Measurements from ENCODE around the gene BAMBI.
"Not testable (repeated sequence)": the region's sequence is repeated elsewhere in the genome, so short reads cannot be mapped to it uniquely, and the experiment has no call there.

BAMBI gene, protein sequence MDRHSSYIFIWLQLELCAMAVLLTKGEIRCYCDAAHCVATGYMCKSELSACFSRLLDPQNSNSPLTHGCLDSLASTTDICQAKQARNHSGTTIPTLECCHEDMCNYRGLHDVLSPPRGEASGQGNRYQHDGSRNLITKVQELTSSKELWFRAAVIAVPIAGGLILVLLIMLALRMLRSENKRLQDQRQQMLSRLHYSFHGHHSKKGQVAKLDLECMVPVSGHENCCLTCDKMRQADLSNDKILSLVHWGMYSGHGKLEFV

DNA sequence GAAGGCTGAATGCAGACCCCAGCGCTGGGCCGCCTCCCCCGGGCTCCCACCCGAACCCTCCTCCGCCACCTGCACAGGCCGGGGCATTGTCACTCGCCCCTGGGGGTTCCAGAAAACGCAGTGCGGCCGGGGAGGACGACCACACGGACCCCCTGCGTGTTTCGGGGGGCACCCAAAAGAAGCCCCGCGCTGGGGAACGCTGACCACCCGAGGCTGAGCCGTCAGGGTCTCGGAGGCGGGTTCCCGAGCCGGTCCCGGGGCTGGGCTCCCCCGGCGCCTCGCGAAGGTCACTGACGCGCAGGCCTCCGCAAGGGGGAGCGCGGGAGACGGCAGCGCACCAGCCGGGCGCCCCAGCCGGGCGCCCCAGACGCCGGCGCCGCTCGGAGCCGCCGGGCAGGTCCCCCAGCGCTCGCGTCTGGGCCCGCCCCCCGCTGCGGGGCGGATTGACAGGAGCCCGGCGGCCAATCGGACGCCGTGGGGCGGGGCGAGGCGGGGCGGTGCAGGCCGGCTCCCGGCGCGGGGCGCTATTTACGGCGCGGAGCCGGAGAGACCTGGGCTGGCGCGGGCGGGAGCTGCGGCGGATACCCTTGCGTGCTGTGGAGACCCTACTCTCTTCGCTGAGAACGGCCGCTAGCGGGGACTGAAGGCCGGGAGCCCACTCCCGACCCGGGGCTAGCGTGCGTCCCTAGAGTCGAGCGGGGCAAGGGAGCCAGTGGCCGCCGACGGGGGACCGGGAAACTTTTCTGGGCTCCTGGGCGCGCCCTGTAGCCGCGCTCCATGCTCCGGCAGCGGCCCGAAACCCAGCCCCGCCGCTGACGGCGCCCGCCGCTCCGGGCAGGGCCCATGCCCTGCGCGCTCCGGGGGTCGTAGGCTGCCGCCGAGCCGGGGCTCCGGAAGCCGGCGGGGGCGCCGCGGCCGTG, at the start of gene BAMBI:
Gene BAMBI, plus strand, starts transcription at position 554 of the 920 bp plus-strand sequence. CDS start 377 bp downstream, outside the sequence.
- DNase-seq (ENCODE audit: low spot score): peak; percentile 93

DNA sequence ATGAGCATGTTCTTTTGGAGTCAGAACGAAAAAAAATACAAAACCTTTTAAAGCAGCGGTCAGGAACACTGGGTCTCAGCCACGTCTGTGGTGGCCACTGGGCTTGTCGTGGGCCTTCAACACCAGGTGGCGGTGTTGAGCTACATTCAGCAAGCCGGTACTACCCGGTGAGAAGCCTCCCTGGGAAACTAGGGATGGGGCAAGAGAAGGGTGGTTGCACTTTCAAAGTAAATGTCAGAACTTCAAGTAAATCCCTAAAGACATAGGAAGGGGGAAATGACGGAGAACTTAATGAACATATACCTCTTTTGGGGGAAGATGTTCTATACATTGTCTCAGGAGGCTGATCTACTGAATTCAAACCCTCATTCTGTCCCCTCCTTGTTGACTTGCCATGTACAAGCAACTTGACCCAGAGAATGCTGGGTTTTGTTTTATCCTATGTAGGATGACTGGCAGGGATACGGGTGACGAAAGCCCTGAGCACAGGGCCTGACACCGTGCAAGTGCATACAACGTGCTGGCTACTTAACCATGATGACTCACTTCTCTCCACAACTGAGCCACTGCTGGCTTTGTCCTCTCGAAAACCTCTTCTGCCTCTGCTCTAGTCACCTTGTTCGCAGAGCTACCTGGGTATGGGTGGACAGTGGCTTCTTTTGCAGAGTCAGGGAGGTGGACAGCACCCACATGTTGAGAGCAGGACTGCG, 49.0 kb upstream of the BAMBI start:
- DNase-seq (ENCODE audit: low spot score): peak; percentile 88

DNA sequence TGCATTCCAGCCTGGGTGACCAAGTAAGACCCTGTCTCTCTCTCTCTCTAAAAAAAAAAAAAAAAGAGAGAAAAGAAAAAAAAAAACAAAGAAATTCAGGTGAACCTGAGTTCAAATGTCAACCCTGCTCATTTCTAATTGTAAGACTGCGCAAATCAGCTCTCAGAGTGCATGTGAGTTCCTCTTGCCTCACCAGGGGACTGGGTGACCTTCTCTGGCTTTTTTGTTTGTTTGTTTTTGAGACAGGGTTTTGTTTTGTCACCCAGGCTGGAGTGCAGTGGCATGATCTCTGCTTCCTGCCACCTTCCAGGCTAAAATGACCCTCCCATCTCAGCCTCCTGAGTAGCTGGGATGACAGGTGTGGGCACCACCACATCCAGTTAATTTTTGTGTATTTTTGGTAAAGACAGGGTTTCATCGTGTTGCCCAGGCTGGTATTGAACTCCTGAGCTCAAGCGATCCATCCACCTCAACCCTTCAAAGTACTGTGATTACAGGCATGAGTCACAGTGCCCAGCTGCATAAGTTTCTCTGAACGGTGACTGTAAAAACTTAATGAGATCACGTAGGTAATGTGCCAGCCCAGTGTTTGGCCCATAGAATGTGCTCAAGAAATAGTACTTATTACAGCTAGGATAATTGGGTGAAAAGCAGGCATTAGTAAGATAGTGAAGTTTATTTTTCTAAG, 45.3 kb upstream of the BAMBI start:
- DNase-seq (ENCODE audit: low spot score): no peak

DNA sequence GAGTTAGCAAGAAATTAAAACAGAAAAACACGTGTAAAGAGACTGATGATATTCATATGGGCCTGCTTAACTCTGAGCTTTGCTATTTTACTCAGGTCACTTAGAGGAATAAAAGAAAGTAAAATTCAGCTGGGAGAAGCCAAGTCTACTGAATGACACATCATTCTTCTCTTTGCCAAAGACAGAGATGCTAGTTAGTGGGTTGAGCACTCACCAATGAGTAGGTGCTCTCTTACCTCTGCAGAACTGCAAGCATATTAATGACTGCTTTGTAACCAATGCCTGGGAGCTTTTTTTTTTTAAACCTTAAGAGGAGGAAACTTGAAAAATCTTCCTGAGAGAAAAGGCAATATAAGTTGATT, 44.8 kb upstream of the BAMBI start:
- no peak for DNase-seq (ENCODE audit: low spot score)

DNA sequence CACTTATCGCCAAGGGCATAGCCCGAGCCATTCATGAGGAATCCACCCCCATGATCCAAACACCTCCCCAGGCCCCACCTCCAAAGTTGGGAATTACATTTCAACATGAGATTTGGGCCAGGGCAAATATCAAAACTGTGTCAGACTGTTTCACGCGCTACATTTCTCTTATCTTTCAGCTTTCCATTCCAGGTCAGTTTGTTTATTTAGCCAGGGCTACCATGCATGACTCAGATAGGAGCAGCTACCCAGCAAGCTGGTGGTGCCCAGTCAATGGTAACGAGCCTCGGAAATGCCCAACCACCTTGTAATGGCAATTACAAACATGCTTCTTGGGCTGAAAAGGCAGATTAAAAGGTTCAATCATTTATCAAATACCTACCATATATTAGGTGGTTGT, 43.6 kb upstream of the BAMBI start:
- no peak for DNase-seq (ENCODE audit: low spot score)

DNA sequence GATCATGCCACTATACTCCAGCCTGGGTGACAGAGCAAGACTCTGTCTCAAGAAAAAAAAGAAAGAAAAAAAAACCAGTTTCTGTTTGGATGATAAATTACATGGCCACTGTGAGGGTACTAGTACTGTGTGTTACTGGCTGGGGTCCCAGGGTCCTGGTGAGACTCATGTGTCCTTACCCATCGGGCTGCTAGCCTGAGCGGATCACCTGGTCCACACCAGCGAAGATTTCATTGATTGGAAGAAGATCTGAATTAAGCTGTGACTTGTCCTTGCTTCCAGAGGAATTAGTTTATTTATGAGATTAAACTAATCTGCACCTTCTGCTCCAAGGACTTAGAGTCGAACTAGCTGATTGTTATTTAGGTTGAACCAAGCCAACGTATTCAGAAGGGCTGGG, 40.0 kb upstream of the BAMBI start:
- no peak for DNase-seq (ENCODE audit: low spot score)

DNA sequence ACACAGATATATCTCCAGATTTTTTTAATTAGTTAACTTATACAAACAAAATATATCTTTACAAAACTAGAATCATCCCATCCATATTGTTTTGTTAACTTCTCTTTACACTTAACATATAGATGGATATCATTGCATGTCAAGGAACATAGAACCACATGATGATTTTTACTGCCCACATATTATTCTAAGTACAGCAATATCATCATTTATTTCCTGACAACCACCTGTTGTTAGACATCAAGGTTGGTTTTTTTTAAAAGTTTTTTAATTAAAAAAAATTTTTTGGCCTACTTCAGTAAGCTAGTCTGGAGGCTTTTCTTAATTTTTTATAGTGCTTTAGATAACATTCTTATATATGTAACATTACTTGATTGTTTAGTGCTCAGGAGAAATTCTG, 38.9 kb upstream of the BAMBI start:
- no peak for DNase-seq (ENCODE audit: low spot score)

DNA sequence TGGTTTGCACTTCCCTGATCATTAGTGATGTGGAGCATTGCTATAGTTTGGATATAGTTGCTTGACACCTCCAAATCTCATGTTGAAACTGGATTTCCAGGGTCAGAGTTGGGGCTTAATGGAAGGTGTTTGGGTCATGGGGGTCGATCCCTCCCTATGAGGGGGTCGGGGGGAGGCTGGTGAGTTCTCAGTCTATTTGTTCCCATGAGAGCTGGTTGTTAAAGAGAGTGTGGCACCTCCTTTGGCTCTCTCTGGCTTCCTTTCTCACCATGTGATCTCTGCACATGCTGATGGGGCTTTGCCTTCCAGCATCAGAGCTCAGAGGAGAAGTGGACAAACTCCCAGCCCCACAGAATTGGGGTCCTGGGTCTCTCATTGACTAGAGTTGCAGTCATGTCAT, 36.8 kb upstream of the BAMBI start:
- no peak for DNase-seq (ENCODE audit: low spot score)

DNA sequence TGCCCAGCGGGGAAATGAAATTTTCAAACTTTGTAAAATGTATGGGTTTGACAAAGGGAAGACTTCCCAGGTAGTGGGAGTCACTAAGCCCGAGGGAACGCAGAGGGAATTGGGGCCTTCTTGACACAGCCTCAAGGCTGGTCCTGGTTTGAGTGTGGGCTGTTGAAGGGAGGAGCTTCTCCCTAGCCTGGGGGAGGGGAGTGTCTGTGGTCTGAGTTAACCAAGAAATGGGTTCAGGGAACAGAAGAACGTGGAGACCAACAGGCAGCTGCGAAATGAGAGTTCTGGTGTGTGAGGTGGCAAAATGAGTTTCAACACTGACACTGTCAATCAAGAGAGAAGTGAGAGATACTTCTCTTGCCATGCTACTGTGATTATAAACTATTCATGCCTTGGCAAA, 32.7 kb upstream of the BAMBI start:
- DNase-seq (ENCODE audit: low spot score): no peak

DNA sequence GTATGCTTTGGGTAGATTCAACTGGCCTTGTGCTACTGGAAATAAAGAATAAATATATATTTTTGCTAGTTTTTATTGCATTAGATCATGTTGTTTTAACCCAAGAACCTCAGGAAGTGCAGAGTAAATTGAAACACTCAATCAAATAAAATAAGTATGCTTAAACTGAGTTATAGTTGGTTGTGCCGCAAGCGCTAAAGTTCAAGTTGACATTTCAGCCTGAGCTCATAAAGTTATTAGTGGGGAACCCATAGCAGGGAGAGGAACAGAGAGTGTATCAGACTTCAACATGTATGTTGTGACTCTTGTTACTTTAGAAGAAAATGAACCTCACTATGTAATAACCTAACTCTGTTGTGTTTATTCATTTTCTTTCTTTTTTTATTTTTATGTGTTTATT, 25.2 kb upstream of the BAMBI start:
- no peak for DNase-seq (ENCODE audit: low spot score)

DNA sequence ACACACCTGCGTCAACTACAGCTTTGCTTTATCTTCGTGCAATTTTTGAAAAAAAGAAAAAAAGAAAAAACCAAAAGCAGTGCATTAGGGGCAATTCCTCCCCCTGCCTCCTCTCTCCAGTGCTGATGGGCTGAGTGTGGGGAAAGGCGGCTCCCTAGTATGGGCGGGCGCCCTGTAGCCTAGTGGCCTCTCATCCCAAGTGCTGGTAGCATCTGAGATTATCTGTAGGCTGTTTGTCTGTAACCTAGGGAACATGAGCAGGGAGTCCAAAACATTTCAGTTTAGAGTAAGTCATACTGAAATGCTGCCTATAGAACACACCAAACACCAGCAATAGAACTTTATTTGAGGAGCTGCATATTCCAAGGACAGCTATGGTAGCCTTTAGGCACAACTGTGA, 24.6 kb upstream of the BAMBI start:
- no peak for DNase-seq (ENCODE audit: low spot score)

DNA sequence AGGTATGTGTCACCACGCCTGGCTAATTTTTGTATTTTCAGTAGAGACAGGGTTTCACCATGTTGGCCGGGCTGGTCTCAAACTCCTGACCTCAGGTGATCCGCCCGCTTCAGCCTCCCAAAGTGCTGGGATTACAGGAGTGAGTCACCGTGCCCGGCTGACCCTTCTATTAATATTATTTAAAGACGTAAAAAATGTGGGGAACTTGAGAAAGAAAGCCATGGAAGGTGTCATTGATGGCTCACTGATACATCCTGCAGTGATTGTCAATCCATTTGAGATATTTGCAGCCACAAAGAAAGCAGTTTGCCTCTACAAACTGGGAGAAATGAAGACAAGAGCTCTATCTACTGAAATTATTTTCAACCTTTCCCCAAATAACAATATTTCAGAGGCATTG, 18.5 kb upstream of the BAMBI start:
- not testable (repeated sequence) for DNase-seq (ENCODE audit: low spot score)

DNA sequence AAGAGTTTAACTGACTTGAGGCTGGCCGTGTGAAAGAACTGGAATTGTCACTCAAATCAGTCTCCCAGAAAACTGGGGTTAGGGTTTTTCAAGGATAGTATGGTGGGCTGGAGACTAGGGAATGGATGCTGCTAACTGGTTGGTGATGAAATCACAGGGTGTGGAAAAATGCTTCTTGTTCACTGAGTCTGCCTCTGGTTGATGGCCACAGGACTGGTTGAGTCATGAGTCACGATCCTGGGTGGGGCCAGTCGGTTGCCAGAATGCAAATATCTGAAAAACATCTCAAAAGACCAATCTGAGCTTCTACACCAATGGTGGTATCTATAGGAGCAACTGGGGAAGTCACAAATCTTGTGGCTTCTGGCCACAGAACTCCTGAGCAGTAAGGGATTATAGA, 16.3 kb upstream of the BAMBI start:
- DNase-seq (ENCODE audit: low spot score): no peak

DNA sequence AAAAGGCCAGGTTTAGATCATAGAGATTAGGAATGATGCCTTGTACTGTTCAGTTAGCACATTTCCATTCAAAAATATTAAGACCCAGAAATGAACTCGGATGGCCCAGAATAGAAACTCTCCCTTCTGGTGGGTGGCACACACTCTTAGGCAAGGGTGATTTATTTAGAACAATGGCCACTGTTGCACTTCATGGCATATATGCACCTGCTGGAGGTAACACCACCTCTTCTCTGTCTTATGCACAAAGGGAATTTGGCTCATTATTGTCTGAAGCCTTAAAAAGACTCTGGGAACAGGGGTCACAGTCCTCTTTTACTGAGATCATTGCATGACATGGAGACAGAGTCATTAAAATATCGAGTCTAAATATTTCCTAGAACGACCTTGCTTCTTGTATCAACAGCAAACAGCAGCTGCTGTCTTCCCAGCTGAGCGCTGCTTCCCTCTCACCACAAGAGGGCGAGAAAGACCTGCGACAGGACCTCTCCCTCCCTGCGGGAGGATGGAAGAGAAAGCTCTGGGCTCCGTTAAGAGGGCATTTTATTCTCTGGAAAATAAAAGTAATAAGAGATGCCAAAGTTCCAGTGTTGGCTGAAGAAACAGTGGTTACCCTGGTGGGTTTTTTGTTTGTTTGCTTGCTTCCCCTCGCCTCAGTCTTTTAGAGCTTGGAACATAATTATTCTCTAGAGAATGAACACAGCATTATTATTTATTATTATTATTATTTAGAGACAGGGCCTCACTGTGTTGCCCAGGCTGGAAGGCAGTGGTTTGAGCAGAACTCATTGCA, 13.5 kb upstream of the BAMBI start:
- DNase-seq (ENCODE audit: low spot score): peak; percentile 92

DNA sequence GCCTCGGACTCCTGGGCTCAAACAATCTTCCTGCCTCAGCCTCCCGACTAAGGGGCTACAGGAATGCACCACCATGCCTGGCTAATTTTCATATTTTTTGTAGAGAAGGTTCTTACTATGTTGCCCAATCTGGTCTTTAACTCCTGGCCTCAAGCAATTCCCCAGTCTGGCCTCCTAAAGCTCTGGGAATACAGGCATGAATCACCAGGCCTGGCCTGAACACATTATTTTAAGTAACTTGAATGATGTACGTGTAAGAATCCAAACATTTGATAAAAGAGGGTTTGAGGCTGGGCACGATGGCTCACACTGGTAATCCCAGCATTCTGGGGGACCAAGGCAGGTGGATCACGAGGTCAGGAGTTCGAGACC, 13.0 kb upstream of the BAMBI start:
- no peak for DNase-seq (ENCODE audit: low spot score)

DNA sequence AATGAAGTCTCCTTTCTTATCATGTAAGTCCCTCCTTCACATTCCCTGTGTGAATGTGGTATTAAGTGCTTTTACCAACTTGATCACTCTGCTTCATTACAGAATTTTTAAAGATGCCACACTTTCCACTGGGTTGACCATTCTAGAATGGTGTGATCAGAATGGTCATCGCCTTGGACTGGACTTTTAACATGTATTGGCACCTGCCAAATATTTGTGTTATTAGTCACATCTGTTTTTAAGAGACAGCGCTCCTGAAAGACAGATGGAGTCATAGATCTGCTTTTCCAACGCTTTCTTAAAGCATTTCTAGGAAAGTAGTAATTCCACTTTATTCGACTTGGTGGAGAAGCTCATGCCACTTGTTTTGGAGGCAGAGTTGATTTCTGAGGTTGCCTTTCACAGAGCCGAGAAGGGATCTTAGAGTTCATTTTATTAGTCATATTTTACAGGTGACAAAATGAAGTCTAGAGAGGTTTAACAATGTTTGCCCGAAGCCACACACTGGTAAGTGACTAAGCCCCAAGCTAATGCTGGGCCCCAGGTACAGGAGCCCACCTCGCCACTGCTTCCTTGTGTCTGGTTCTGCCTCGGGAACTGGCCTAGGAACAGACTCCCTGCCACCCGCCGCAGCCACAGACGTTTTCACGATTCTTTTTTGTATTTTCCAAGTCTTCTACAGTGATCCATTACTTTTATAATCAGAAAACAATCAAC, 10.4 kb upstream of the BAMBI start:
- DNase-seq (ENCODE audit: low spot score): no peak

DNA sequence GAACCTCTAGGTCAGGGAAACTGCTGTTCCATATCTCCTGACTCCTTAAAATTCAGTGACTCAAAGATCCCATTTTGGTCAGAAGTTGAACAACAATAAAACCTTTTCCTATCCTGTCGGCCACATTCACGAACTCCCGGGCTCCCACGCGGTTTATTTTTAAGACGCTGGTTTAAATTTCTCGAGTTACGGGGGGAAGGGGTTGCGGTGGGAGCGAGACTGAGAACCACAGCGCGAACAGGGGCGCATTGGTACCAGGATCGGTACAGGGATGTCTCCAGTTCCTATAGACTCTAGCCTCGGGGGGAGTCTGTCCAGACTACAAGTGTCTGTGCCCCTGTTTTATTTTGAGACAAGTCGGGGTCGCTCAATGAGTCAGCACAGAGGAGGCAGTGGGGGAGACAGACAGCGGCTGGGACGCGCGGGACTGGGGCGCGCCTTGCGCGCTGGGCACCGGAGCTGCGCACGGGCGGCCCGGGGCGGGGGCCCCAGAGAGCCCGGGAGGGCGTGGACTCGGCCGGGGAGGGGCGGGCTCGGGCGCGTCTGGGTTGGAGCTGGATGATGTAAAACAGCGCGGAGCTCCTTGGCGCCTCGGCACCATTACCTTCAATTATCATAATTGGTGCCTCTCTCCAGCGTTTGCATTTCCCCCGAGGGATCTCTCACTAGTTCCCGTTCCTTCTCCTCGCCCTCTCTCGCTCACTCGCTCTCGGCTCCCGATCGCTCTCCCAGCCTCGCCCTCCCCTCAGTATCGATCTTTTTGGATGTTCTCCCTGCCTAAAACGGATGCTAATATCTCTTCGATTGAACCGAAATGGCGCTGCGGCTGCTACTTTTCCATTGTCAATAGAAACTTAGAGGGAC, 8.7 kb upstream of the BAMBI start:
- no peak for DNase-seq (ENCODE audit: low spot score)

DNA sequence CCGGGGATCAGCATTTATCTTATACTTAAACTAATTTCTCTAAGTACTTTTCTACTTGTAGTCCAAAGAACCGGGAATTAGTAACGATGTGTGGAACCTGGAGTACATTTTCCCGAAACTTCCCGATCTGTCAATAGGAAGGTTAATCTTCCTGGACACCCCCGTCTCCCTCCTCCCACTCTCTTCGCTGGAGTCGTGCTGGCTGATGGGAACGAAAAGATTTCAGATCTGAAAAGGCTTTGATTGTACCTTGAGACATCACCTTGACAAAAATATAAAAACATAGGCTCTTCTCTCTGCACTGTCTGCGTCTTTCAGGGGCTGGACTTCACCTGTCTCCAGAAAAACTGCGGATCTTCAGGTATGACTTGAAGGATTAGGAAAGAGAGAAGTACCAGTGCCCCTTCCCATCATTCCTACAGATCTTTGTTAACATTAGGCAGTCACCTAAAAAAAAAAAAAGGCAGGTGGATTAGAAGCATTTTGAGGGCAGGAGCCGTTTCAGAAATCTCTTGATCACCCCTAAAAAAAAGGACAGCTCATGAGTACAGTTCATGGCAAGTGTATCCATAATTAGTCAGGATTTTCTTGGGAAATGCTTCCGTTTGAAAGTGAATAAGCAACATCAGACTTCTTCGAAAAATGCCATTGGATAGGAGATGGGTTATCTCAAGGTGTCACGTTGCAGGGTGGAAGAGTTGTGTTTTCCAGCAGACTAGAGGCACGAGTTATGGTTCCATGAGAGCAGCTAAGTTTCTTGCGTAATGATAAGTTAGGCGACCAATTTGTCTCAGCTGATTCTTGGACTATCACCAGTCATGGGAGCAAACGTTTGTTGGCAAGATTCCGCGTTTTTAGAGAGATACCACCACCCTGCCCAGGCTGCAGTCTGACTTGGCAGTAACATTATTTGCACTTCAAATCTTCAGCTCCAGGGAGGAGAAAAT, 7.8 kb upstream of the BAMBI start:
- no peak for DNase-seq (ENCODE audit: low spot score)

DNA sequence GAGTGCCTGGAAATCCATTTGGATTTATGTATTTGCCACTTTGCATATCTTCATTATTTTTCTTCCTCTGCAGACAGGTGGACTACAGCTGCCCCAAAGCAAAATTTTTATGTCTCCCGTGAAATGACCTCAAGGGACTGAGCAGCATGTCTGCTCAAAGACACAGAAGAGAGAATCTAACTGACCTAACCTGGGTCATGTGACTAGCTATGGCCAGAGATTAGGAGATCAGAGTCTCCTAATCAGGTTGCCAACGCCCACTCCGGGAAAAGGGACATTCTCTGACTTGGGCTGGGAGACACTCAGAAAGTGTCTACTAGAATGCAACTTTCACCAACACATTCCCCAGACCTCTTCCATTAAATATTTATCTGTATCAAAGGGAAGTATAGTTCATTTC, 2.5 kb upstream of the BAMBI start:
- DNase-seq (ENCODE audit: low spot score): no peak

All from Ammon's horn (tissue), 1 donor.